Stimulated activated CD8-positive, alpha-beta memory T cell treated with anti-CD3 and anti-CD28 coated beads, Interleukin-7, amount 100 ng/mL, for 4 hours (primary cell): ENCODE measurements around the gene APLF.
"Not testable (repeated sequence)": the region's sequence is repeated elsewhere in the genome, so short reads cannot be mapped to it uniquely, and the experiment has no call there.

Experiments used
- DNase-seq, 2 donors: peaks; one replicate each; pipeline ENCODE4 v3.0.0-alpha.2; 2020; ENCODE audit warnings: low read depth in 2 of 2

Gene APLF

DNA sequence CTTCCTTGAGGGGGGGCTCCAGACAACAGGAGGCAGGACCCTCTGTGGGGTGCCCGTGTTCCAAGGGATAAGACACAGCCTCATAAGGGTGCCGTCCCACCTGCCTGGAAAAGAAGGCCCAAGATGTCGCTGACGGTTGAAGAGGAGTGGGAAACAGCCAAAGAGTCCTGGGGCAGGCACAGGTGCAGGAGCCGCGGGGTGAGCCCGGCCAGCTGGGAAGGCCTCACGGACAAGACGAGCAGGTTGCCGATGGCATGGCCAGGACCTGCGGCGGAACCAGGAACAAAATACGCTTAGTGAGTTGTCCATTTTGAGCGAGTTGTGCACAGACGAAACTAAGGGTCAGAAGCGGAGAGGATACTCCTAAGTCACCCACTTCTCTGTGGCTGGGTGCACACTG, 61.8 kb downstream of the APLF start:
- DNase-seq = not testable (repeated sequence)

DNA sequence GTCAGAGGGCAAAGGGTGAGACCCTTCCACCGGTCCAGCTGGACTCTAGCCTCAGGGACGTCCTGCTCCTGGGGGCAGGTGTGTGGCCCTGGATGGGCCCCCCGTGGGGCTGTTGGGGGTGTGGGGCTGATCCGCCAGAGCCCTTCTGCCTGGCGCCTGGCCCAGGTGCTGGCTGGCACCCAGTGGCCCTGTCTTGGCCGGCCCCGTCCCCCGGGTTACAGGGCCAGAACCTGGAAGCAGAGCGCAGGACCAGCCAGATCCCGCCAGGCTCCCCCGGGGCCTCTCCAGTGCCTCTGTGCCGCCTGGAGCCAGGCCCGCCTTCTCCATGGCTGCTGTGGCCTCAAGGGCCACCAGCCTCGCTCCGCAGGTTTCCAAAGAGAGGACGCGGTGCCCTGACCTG, 62.3 kb downstream of the APLF start:
- DNase-seq = not testable (repeated sequence)

GRCh38 chr2:68536000-68536399, 68.6 kb downstream of the APLF start:
- DNase-seq = no peak

GRCh38 chr2:68537011-68537410, 69.6 kb downstream of the APLF start:
- DNase-seq = no peak

- DNase-seq = no peak
Observed at GRCh38 chr2:68537809-68538208, 70.4 kb downstream of the APLF start.

DNA sequence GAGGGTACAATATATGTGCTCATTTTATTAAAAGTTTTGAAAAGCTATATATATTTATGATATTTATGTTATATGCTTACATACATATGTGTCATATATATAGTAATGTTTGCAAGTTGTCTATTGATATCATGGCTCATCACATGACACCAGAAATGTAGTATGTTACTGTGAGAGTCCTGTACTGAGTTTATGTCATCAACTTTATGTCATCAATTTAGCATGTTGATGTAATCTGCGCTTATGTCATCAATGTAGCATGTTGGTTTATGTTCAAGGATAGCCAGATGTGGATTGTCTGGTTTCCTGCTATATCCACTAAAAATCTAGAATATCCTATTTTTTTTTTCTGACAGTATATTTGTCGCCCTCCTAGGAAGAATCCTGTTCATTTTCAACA, 77.4 kb downstream of the APLF start:
- no peak for DNase-seq

DNA sequence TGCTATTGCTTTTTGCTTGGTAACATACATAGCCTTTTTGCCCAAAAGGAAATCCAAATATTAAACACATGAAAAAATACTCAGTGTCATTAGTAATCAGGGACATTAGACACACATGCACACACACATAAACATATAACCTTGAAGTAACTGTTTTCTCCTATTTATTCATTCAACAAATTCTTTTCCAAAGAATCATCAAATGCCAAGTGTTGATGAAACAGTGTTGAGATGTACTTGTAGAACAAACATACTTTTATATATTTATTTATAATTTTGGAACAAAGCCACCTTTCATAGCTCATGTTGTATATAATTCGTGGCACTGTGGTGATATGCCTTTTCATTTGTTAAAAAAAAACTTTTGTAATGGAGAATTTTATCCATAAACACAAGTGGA, 81.0 kb downstream of the APLF start:
- DNase-seq = no peak

DNA sequence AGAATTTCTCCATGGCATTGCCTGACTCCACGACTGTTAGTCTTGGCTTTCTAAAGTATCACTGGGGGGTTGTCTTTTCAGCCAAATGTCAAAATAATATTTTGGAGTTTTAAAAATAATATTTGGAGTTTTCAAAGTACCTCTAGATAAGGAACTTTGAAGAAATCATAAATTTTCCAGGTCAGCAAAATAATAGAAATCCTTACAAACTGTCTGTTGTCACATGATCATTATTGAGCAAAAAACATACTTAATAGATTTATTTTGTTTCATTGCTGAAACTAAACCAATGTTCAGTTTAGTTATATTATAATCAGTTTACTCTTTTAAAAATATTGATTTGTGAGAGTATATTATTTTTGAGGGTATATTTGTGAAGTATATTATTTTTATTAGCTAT, 85.7 kb downstream of the APLF start:
- DNase-seq = no peak

DNA sequence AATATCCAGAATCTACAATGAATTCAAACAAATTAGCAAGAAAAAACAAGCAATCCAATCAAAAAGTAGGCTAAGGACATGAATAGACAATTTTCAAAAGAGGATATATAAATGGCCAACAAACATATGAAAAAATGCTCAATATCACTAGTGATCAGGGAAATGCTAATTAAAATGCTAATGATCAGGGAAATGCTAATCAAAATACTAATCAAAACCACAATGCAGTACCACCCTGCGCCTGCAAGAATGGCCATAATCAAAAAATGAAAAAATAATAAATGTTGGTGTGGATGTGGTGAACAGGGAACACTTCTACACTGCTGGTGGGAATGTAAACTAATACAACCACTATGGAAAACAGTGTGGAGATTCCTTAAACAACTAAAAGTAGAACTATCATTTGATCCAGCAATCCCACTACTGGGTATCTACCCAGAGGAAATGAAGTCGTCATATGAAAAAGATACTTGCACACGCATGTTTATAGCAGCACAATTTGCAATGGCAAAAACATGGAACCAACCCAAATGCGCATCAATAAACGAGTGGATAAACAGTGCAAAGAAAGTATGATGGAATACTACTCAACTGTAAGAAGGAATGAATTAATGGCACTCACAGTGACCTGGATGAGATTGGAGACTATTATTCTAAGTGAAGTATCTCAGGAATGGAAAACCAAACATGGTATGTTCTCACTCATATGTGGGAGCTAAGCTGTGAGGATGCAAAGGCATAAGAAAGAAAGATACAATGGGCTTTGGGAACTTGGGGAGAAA, 88.2 kb downstream of the APLF start:
- DNase-seq = not testable (repeated sequence)

DNA sequence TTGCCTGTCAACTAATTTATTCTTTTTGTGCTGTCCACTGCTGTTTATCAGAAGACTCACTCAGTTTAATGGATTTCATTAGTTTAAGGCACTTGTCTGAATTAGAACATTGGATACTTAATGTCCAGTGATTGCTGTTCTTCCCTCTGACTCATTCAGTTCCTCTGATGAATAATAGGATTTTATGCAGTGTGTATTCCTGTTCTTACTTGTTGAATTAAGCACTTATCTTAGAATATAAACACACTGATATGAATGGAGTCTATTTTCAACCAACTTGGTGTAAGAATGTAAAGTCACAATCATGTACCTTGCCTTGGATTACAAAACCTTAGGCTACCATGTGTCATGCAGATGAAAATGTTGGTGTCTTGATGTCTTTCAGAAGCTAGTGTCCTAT, 89.0 kb downstream of the APLF start:
- DNase-seq = no peak

GRCh38 chr2:68558576-68558975, 91.2 kb downstream of the APLF start:
- DNase-seq = no peak

DNA sequence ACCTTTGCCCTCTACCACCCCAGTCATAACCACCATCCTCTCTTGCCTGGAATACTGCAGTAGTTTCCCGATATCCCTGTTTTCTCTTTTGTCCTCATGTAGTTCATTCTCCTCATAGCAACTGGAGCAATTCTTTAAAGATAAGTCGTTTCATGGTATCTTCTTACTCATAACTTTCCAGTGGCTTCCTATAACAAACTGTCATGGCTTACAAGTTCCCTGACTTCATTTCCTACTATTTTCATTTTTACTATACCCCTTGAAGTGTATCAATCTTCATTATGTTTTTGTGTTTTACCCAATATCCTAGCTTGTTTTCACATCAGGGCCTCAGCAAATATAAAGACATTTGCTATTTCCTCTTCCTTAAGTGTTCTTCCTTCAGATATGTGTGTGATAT, 92.3 kb downstream of the APLF start:
- DNase-seq = no peak

DNA sequence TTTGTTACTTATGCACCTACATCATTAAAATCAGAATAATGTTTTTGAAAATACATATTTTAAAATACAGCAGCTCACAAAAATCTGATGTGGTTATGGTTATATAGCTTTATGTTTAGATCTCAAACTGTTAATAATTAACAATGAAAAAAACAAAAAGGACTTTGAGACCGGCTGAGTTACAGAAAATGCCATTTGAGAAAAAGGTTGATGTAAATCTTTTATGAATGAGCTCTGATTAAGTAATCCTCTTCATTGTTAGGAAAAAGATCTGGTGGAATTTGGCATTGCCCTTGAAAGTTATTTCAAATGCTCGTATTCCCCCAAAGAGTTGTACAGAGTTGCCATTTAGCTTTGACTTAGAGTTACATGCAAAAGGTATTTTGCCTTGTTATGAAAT, 93.2 kb downstream of the APLF start:
- no peak for DNase-seq

- DNase-seq = no peak
Observed at GRCh38 chr2:68561372-68561771, 94.0 kb downstream of the APLF start.

GRCh38 chr2:68562934-68563333, 95.5 kb downstream of the APLF start:
- no peak for DNase-seq

- no peak for DNase-seq
Observed at GRCh38 chr2:68564426-68564825, 97.0 kb downstream of the APLF start.

GRCh38 chr2:68565273-68565672, 97.9 kb downstream of the APLF start:
- DNase-seq = no peak

DNA sequence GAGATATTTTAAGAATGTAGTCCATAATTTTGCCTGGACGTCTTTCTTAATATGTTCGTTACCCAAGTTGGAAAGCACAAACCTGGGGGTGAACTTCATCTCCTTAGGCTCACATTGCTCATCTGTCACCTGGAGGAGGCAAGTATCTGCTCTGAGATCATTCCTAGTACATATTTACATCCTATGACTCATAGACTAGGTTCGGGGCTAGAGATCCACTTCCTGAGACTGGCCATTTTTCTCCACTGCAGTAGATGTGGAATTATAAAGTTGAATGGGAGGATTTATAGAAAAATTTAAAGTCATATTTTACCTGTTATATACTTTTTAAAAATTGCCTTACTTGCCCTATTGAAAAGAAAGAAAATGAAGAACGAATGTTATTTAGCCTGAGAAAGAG, 98.5 kb downstream of the APLF start:
- no peak for DNase-seq

DNA sequence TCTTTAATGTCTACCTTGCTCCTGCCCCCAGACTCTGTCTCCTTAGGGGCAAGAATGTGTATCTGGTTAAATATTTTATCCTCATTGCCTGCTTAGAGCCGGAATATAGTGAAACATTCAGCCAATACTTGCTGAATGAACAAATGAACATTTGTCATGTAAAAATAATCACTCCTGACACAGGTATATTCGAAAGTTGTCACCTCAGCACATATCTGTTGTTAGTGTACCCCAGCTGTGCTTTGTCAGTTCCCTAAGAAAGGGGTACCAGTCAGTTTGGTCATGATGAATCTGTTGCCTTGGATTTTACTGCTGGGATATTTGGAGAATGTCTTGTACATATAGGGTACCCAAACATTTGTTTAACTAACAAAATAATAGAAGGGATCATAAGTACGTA, 99.0 kb downstream of the APLF start:
- DNase-seq = no peak

GRCh38 chr2:68568116-68568515, 100.7 kb downstream of the APLF start:
- DNase-seq = no peak

- DNase-seq = no peak
Observed at GRCh38 chr2:68569604-68570003, 102.2 kb downstream of the APLF start.

- DNase-seq = not testable (repeated sequence)
Observed at GRCh38 chr2:68570434-68570833, 103.0 kb downstream of the APLF start.

DNA sequence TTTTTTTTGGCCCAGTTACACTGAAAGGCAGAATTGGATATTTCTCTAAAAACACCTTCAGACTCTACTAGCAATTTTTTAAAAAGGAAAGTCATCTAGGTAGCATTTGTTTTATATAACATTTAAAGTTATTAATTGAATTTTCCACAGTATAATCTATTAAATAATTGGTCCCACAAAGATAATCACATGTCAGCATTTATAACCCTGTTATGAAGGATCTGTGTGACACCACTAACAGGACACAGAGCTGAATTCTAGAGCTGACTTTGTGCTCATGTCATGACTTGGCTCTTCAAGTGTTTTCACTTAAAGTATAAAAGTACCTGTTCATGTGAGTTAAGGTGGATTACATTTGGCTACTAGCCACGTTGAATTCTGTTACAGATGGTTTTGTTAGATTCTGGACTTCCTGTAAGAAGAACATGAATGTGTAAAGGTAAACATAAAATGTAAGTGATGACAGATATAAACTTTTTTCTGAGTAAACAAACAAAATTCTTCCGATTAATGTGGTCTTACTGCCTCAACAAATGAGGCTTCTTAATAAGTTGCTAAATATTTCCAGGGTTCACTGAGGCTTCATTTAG, 106.9 kb downstream of the APLF start:
- no peak for DNase-seq

DNA sequence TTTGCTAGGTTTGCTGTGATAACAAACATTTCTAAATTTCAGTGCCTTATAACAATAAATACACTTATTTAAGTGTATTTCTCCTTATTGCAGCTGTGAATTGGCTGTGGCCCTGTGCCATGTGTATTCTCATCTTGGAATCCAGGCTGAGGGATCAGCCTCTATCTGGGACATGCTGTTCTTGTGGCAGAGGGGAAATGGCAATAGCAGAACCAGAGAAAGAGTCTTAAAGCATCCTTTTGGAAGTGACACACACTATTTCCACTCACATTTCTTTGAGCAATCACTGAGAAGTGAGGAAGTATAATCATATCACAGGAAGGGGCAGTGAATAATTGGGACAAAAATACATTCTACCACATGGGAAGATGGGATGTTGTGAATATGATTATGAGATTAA, 109.8 kb downstream of the APLF start:
- no peak for DNase-seq
